ENCODE data around the gene MTUS2.

DNA sequence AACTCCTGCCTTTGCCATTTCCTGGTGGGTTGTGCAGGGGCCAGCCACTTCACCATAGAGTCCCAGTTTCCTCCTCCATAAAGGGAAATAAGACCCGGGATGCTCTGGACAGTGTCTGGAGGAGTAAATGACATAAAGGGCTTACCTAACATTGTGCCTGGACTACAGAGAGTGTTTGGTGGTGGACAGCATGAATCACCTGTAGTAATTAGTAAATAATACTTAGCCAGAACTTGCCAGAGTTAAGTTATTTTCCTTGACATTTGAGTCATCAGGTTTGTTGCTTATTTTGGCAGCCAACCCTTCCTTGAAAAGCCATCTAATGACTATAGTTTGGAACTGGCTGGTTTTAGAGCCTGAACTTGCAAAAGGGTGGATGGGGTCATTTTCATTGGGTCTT, 616.2 kb downstream of the MTUS2 start:
- TF ChIP-seq, protein P1, sequence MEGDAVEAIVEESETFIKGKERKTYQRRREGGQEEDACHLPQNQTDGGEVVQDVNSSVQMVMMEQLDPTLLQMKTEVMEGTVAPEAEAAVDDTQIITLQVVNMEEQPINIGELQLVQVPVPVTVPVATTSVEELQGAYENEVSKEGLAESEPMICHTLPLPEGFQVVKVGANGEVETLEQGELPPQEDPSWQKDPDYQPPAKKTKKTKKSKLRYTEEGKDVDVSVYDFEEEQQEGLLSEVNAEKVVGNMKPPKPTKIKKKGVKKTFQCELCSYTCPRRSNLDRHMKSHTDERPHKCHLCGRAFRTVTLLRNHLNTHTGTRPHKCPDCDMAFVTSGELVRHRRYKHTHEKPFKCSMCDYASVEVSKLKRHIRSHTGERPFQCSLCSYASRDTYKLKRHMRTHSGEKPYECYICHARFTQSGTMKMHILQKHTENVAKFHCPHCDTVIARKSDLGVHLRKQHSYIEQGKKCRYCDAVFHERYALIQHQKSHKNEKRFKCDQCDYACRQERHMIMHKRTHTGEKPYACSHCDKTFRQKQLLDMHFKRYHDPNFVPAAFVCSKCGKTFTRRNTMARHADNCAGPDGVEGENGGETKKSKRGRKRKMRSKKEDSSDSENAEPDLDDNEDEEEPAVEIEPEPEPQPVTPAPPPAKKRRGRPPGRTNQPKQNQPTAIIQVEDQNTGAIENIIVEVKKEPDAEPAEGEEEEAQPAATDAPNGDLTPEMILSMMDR (conservative IDR thresholded peaks at IDR 0.05; ENCODE audit: low read depth, low read length), result no peak
- TF ChIP-seq EZH2 (IDR thresholded peaks at IDR 0.05; ENCODE audit: low read length, unreplicated experiment) (no peak), EZH2phosphoT487 (IDR thresholded peaks at IDR 0.05; ENCODE audit: borderline replicate concordance, low read length) (no peak)
